OCI-M1 (cell line): ENCODE results near the gene CLMN.

Experiments used
- DNase-seq: peaks from one replicate; lab custom pipeline; 2025; lab: John Stamatoyannopoulos, UW

Gene CLMN

GRCh38 chr14:95260537-95261361 lies 59.0 kb downstream of the CLMN start:
- DNase-seq, result no peak

- no peak for DNase-seq
Observed at GRCh38 chr14:95258754-95259593, 60.7 kb downstream of the CLMN start.

DNA sequence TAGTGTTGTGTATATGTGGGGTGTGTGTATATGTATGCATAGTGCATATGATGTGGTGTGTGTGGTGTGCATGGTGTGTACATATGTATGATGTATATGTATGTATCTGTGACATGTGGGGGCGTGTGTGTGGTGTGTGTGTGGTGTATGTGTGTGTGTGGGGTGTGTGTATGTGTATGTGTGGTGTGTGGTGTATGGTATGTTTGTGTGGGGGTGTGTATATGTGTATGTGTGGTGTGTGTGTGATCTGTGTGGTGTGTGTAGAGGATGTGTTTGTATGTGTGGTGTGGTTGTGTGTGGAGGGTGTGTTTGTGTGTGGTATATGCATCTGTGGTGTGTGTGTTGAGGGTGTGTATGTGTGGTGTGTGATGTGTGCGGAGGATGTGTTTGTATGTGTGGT lies 61.6 kb downstream of the CLMN start:
- DNase-seq, result no peak

GRCh38 chr14:95257521-95257920 lies 62.2 kb downstream of the CLMN start:
- no peak for DNase-seq

DNA sequence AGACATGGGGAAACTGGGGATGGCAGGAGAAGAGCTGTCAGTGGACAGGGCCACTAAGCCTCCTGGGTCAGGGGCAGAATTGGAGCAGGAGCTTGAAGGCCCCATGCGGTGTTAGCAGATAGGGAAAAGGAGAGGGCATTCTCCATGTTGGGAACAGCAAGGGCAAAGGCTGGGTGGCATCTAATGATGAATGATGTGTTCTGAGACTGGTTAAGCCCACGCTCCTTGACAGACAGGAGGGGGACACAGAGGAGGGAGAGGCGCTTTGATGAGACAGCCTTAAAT lies 63.0 kb downstream of the CLMN start:
- no peak for DNase-seq

DNA sequence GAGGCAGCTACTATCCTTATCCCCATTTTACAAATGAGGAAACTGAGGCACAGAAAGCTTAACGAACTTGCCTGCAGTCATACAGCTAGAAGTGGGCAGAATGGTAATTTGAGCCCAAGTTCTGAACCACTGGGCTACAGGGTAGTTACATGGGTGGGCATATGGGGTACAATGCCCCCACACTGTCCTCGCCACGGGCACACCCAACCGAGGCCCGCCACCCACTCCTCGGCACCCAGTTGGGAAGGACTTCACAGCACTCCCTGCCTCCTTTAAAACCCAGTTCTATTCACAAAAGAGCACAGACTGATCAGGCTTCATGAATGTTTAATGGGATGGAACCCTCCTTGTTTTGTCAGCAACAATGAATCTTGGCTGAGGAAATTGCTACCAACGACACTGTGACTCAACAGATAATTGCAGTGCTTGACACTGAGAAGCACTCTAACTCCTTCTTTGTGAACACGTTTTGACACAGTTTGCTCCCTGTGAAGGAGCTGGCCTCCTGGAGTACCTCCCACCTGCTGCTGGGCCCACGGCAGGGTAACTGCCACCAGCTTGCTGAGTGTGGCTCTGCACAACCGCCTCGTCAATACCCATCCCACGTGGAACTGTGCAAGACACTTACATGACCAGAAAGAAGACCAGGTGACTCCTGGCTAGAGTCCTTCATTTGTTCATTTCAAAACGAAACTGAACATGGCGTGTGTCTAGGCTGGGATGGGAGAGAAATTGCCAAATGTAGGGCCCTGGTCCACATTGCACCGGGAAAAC lies 63.5 kb downstream of the CLMN start:
- DNase-seq, result no peak

- peak; percentile 61 for DNase-seq
Observed at GRCh38 chr14:95255487-95255886, 64.2 kb downstream of the CLMN start.

GRCh38 chr14:95255013-95255412 lies 64.7 kb downstream of the CLMN start:
- DNase-seq, result no peak

DNA sequence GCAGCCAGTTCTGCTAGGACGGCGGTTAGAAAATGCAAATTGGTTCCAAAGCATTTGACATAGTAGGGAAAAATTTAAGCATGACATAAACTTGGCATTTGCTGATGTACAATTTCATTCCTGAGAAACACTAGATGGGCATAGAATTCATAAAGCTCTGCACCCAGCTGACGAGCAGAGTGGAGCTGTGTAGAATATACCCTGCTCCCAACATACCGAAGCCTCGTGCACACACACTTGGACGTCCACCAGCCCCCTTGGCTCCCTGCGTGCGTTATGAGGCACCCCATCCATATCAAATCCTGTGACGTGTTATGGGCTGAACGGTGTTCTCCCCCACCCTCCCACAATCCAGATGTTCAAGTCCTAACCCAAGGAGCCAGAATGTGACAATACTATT lies 65.4 kb downstream of the CLMN start:
- no peak for DNase-seq

GRCh38 chr14:95253039-95253630 lies 66.6 kb downstream of the CLMN start:
- no peak for DNase-seq

DNA sequence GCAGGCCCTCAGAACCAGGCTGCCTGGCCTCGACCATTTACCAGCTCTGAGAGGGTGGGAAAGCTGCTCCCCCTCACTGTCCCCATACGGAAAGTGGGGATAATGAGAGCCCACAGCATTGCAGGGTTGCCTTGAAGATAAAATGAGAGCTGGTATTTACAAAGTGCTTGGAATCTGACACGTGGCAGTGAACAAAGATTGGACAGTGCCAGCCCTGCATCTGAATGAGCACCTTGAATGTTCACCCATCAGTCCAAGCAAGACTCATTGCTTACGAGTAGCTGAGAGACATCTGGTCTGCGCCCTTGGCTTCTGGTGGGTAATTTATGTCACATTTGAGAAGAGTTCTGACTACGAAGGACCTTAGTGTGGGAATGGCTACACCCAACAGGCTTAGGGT lies 67.5 kb downstream of the CLMN start:
- no peak for DNase-seq

GRCh38 chr14:95250936-95251335 lies 68.8 kb downstream of the CLMN start:
- DNase-seq, result no peak

DNA sequence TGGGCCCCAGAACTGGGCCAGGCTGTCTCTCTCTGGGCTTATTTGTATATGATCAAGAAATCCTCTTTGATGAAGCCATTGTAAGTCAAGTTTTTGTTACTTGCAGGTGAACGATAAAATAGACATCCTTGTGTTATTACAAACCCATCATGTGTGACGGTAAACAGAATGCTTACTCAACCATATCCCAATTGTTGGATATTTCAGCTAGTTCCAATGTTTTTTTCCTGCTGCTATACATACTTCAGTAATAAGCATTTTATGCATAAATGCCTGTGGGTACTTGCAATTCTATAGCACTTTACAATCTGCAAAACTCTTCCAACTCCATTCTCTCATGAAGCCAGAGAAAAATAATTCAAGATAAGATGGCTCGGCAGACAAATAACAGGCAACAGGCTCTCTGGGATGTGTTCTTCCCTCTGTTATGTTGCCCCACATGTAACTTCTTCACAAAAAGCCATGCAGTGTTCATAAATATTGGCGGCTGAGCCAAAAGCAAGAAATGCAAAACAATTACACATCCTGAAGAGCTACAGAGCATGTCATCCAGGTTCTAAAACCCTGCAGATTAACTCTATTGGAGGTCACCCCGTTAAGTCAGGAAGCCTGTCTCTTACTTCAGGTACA lies 69.5 kb downstream of the CLMN start:
- no peak for DNase-seq

GRCh38 chr14:95248432-95248831 lies 71.3 kb downstream of the CLMN start:
- no peak for DNase-seq

DNA sequence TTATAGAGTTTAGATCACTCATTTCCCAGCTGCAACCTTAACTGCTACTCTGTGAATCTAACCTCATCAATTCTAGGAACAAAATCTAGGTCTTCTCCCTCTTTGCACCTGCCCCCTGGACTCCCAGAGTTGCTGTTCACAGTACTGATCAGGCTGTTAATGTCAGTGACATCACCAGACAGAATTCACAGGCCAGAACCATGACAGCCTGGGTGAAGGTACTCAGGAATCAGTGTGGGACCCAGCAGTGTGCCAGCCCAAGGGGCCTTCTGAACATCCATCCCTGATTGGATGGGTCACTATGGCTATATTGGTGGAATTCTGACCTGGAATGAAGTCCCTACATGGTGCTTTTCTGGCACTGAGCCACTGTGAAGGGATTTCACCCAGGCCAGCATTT lies 72.8 kb downstream of the CLMN start:
- no peak for DNase-seq

DNA sequence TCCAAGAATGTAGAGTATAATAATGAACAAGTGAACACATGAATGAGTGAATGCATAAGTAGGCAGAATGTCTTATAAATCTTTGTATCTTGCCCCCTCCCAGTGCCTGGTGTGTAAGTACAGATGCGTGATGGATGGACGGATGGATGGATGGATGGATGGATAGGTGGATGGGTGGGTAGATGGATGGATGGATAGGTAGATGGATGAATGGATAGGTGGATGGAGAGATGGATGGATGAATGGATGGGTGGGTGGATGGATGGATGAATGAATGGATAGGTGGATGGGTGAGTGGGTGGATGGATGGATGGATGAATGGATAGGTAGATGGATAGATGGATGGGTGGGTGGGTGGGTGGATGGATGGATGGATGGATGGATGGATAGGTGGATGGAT lies 74.4 kb downstream of the CLMN start:
- no peak for DNase-seq

DNA sequence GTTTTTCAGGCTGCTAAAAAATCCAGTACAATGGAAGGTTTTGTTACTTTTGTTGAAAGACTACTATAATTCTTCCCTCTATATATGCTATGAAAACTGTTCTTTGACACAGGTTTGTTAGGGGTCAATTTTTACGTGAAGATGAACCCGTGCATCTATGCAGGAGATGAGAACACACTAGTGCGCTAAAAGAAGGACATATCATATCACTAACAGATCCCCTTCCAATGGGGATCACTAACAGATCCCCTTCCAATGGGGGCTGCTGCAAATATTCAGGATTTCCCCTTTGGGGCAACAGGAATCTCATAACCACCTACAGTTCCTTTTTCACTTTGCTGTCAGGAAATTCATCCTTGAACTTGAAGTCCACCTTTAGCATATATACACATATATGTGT lies 75.1 kb downstream of the CLMN start:
- no peak for DNase-seq

DNA sequence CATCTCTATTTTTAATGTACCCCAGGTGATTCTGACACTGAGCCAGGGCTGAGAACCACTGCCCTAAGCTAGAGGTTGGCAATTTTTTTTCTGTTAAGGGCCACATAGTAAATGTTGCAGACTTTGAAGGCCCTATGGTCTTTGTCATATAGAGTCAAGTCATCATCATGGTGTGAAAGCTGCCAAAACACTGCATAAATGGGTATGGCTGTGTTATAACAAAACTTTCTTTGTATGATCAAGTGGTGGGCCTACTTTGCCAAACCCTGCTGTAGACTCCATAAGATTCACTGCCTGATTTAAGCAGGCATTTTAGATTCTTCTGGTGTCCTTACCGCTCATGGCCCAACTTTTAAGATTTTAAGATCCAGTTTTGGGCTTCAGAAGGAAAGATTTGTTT lies 76.8 kb downstream of the CLMN start:
- DNase-seq, result no peak

DNA sequence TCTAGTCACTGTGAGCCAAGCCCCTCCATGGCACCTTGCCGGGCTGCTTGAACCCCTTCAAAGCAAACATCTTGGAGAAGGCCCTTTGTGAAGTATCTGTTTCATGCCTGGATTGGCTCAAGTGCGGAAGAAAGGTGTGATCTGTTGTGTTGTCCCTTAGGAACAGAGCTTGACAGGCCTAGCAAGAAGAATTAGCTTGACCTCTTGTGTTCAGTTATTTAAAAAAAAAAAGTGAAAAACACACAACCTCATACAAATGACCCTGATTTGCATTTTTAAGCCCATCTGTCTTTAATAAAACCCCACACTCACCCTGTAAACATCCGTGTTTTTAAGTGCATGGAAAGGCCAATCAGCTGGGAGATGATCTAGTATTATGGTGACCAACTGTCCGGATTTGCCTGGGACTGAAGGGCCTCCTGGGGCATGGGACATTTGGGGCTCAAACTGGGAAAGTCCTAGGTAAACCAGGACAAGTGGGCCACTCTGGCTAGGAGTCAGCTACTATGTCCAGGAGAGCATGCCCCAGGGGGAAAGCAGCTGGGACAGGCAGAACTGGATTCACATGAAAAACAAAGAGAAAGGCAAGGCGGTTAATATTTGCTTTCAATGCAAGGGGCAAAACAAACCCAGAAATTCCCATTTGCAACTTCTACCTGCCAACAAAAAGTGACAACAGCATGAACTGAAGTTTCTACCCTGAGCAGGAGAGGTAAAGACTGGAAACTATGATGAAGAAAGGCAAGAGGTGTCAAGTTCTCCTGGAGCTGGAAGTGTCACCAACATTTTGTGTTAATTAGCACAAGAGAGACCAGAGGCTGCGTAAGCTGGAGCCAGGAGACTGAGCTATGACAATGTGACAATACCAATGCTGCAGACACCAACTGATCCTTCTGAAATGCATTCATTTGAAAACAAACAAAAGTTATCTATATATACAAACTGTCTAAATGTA lies 78.6 kb downstream of the CLMN start:
- no peak for DNase-seq

DNA sequence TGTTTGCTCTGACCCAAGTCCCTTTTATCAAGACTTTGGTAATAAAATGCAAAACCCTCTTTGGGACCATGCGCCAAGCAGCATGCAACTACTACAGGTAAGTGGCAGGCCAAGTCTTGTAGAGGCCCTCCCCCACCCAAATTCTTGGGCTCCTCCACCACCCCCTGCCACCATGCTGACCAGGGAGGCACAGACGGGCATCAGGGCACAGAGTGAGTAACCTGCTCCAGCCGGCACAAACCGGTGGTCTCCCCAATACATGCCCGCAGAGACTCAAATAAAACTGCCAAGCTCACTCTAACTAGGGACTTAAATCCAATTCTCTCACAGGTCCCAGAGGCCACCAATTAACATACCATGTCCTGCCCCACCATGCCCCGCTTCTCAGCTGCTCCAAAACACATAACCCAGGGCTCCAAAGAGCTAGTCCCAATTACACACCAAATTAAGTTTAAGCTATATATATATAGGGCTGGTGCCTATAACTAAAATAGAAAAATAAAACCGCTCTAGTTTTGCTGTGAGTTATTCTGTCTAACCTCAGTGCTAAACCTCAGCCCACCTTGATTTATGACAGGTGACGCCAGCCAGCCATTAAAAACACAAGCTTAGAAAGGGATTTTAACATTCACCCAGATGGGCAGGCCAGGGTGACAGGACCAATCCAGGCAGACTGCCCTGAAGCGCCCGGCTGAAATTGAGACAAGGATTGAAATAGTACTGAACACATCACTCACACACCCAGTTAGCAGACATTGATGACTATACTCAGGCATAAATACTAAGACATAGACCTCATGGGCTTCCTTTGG lies 81.0 kb downstream of the CLMN start:
- DNase-seq, result no peak
